Keratinocyte (primary cell): ENCODE measurements around the gene MADD. TPM values are rescaled to one million over a fixed set of nuclear protein-coding genes. Genes with fewer than 3 reads are reported as not detected.

Experiments used
- DNase-seq: peaks from one replicate; pipeline ENCODE4 v3.0.0-alpha.2; 2011; ENCODE audit warnings: low read depth, missing footprints, low spot score
- FAIRE-seq: peaks from 2 replicates; lab custom pipeline; 2011; peaks lifted over from hg19 to GRCh38; lab: Jason Lieb, UNC
- H2AFZ ChIP-seq: 2 replicates; pipeline ENCODE4 v1.6.0; 2012; ENCODE audit warnings: low read length, control low read depth, inconsistent platforms; ENCODE audit not compliant: control insufficient read depth
- H3K27ac ChIP-seq: 2 replicates; pipeline ENCODE4 v1.5.1; 2011; ENCODE audit warnings: low read length; ENCODE audit not compliant: control insufficient read depth, insufficient read depth
- H3K27me3 ChIP-seq: 3 replicates; pipeline ENCODE4 v1.6.0; 2011; ENCODE audit warnings: low read length; ENCODE audit not compliant: control insufficient read depth, insufficient read depth; ENCODE audit errors: extremely low read depth
- H3K36me3 ChIP-seq, 2 experiments: 2 replicates in 1 of 2; 3 replicates in 1 of 2; pipeline ENCODE4 v1.5.1; 2011; ENCODE audit warnings: low read length in 2 of 2, mild to moderate bottlenecking in 1 of 2; ENCODE audit not compliant: control insufficient read depth in 2 of 2, insufficient read depth in 2 of 2; ENCODE audit errors: extremely low read depth in 1 of 2
- H3K4me1 ChIP-seq: 3 replicates; pipeline ENCODE4 v1.5.1; 2011; ENCODE audit warnings: low read length; ENCODE audit not compliant: control insufficient read depth, insufficient read depth; ENCODE audit errors: extremely low read depth
- H3K4me2 ChIP-seq: 3 replicates; pipeline ENCODE4 v1.6.0; 2011; ENCODE audit warnings: low read depth, low read length; ENCODE audit not compliant: control insufficient read depth, insufficient read depth; ENCODE audit errors: extremely low read depth
- H3K4me3 ChIP-seq, 3 experiments: fragments of 200-600 bp in 1 of 3; sonication (generic) in 1 of 3; 2 replicates in 2 of 3; 3 replicates in 1 of 3; pipeline ENCODE4 v1.5.1; 2011 to 2016; ENCODE audit warnings: low read length in 3 of 3, mild to moderate bottlenecking in 3 of 3, control low read depth in 2 of 3, inconsistent platforms in 1 of 3, low read depth in 1 of 3, mixed read lengths in 1 of 3, mixed run types in 1 of 3, moderate library complexity in 1 of 3; ENCODE audit not compliant: control insufficient read depth in 2 of 3, insufficient read depth in 2 of 3; ENCODE audit errors: extremely low read depth in 1 of 3
- H3K79me2 ChIP-seq: 2 replicates; pipeline ENCODE4 v1.6.0; 2012; ENCODE audit warnings: low read length; ENCODE audit not compliant: control insufficient read depth, insufficient read depth
- H3K9ac ChIP-seq: 3 replicates; pipeline ENCODE4 v1.6.0; 2011; ENCODE audit warnings: low read length; ENCODE audit not compliant: control insufficient read depth, insufficient read depth; ENCODE audit errors: extremely low read depth
- H3K9me1 ChIP-seq: 3 replicates; pipeline ENCODE4 v1.6.0; 2011; ENCODE audit warnings: low read length; ENCODE audit not compliant: control insufficient read depth, insufficient read depth; ENCODE audit errors: extremely low read depth
- H3K9me3 ChIP-seq: 2 replicates; pipeline ENCODE4 v1.5.1; 2012; ENCODE audit warnings: low read depth, low read length; ENCODE audit not compliant: control insufficient read depth
- H4K20me1 ChIP-seq: 3 replicates; pipeline ENCODE4 v1.6.0; 2011; ENCODE audit warnings: low read length; ENCODE audit not compliant: control insufficient read depth, insufficient read depth; ENCODE audit errors: extremely low read depth
- EZH2 ChIP-seq: IDR thresholded peaks from one replicate; pipeline ENCODE4 v1.6.1; 2012; ENCODE audit warnings: inconsistent platforms, mild to moderate bottlenecking, low read length, moderate library complexity
- dilution Hi-C: fragments of 300-500 bp; cut with MboI; formaldehyde crosslinking; loops from one replicate; pipeline ENCODE4 v1.7.0; 2020; ENCODE audit warnings: low sequenced_read_pairs; ENCODE audit not compliant: extremely low pct_ligation_motif_present
- polyA plus RNA-seq, 5 experiments: library from polyadenylated mRNA; depleted of rRNA in 3 of 5; stranded (reverse) in 3 of 5; stranded (forward) in 1 of 5; unstranded in 1 of 5; fragments of >200 nt; gene quantifications; 1 replicate in 1 of 5; 2 replicates in 3 of 5; 3 replicates in 1 of 5; pipeline versions ENCODE4 v1.2.1 to v1.2.3, GENCODE V29; 2011 to 2012; ENCODE audit warnings: missing spikeins in 2 of 5, low read depth in 1 of 5, low replicate concordance in 1 of 5
- TF ChIP-seq, protein P1 (sequence below), 3 experiments: IDR thresholded peaks in 1 of 3; conservative IDR thresholded peaks in 1 of 3; optimal IDR thresholded peaks in 1 of 3; 2 replicates in 2 of 3; 3 replicates in 1 of 3; pipeline versions ENCODE3 to v1.5.1; 2011; ENCODE audit warnings: low read length in 3 of 3, mild to moderate bottlenecking in 3 of 3, moderate library complexity in 2 of 3, control low read depth in 1 of 3, inconsistent platforms in 1 of 3; ENCODE audit not compliant: insufficient read depth in 2 of 3; ENCODE audit errors: extremely low read depth in 1 of 3

The MADD gene
- polyA plus RNA-seq, 1 donor (not counting 4 experiments of a cell fraction or from before 2014, with no cell fraction given), result 11.9 TPM

DNA sequence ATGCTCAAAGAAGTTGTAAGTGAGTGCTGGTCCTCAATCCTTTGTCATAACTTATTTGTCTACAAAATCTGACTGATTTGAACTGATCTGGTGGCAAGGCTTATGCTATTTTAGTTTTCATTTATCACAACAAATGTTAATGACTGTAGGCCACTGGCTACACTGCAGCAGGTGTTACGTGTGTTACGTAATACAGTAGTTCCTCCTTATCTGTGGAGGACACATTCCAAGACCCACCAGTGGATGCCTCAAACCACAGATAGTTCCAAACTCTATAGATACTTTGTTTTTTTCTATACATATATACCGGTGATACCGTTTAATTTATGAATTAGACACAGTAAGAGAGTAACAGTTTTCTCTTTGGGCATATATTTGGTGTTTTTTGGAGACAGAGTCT lies 7.0 kb downstream of the MADD start:
- DNase-seq, result no peak
- Histone ChIP-seq H2AFZ (no peak overlapping the region), H4K20me1 (no peaks in the 10 kb centered on the region)

DNA sequence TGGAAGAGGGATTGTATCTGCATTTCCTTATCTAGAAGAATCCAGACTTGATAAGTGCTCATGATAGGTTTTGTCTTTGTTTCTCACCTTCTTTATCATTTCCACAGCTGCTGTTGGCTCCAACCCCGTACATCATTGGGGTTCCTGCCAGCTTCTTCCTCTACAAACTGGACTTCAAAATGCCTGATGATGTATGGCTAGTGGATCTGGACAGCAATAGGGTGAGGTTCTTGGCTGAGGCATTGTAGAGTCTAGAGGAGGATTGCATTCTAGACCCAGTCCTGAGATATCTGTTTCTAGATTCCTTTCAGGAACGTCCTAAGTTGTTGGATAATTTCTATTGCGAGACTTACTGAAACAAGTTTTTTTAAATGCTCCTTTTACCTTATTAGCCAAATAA lies 8.1 kb downstream of the MADD start:
- Histone ChIP-seq H3K27ac (no peak overlapping the region), H3K9me1 (no peaks in the 10 kb centered on the region), H3K9ac (no peak overlapping the region), H2AFZ (no peak overlapping the region), H4K20me1 (no peaks in the 10 kb centered on the region), H3K79me2 (peaks cover 8% of the 10 kb centered on the region), H3K9me3 (no peaks in the 10 kb centered on the region), H3K4me2 (no peak overlapping the region), H3K4me3 (no peak overlapping the region), H3K36me3 (peaks cover 14 to 33% of the 10 kb centered on the region in 2 experiments), H3K27me3 (no peaks in the 10 kb centered on the region), H3K4me1 (no peaks in the 10 kb centered on the region)
- DNase-seq (no peak), FAIRE-seq (no peak)
- TF ChIP-seq, protein P1, sequence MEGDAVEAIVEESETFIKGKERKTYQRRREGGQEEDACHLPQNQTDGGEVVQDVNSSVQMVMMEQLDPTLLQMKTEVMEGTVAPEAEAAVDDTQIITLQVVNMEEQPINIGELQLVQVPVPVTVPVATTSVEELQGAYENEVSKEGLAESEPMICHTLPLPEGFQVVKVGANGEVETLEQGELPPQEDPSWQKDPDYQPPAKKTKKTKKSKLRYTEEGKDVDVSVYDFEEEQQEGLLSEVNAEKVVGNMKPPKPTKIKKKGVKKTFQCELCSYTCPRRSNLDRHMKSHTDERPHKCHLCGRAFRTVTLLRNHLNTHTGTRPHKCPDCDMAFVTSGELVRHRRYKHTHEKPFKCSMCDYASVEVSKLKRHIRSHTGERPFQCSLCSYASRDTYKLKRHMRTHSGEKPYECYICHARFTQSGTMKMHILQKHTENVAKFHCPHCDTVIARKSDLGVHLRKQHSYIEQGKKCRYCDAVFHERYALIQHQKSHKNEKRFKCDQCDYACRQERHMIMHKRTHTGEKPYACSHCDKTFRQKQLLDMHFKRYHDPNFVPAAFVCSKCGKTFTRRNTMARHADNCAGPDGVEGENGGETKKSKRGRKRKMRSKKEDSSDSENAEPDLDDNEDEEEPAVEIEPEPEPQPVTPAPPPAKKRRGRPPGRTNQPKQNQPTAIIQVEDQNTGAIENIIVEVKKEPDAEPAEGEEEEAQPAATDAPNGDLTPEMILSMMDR (optimal IDR thresholded peaks at IDR 0.05 in 1 of 3, IDR thresholded peaks at IDR 0.05 in 1 of 3, conservative IDR thresholded peaks at IDR 0.05 in 1 of 3; ENCODE audit: extremely low read depth in 1 of 3, insufficient read depth in 2 of 3, low read length in 3 of 3), result no peak
- no peak for TF ChIP-seq EZH2
- dilution Hi-C loops, result no loop called here

More for the DNA sequence above, 7.0 kb downstream of the MADD start:
- H3K9ac ChIP-seq, result no peak overlapping the region
- peaks cover 6 to 26% of the 10 kb centered on the region in 2 experiments for H3K36me3 ChIP-seq
- peaks cover 2% of the 10 kb centered on the region for H3K9me1 ChIP-seq
- no peak for FAIRE-seq
- dilution Hi-C loops, result no loop called here
- H3K4me2 ChIP-seq, result no peak overlapping the region
- no peaks in the 10 kb centered on the region for H3K9me3 ChIP-seq
- no peak overlapping the region for H3K27ac ChIP-seq
- no peaks in the 10 kb centered on the region for H3K4me1 ChIP-seq
- no peak overlapping the region for H3K4me3 ChIP-seq
- no peaks in the 10 kb centered on the region for H3K27me3 ChIP-seq
- H3K79me2 ChIP-seq, result peaks cover 19% of the 10 kb centered on the region
- TF ChIP-seq, protein P1 (optimal IDR thresholded peaks at IDR 0.05 in 1 of 3, IDR thresholded peaks at IDR 0.05 in 1 of 3, conservative IDR thresholded peaks at IDR 0.05 in 1 of 3; ENCODE audit: extremely low read depth in 1 of 3, insufficient read depth in 2 of 3, low read length in 3 of 3), result no peak
- no peak for TF ChIP-seq EZH2
